ENCODE results near the gene ITLN2. TPM values are rescaled to one million over a fixed set of nuclear protein-coding genes. Genes with fewer than 3 reads are reported as not detected.

The ITLN2 gene
- total and polyA plus RNA-seq, 2 of the 8 experiments (the other 6 are each of a cell fraction or from before 2014, with no cell fraction given): 4.7 to 6.3 TPM

- TF ChIP-seq RAD21 (IDR thresholded peaks at IDR 0.05 in 1 of 2, conservative IDR thresholded peaks at IDR 0.05 in 1 of 2; ENCODE audit: low read depth in 2 of 2, low read length in 2 of 2) (peak; percentile 63 to 80), MAFK (IDR thresholded peaks at IDR 0.05; ENCODE audit: low read depth, low read length) (no peak), CTCF (IDR thresholded peaks at IDR 0.05; ENCODE audit: control extremely low read depth in 1 of 3, insufficient read depth in 1 of 3, low read depth in 1 of 3, low read length in 3 of 3) (peak; percentile 57 to 77 (median 71))
- FAIRE-seq (no peak), DNase-seq (ENCODE audit: low read depth in 1 of 2, low spot score in 2 of 2) (no peak)
- ChIA-PET POLR2A (ENCODE audit: partially characterized antibody) (interaction anchor here (1.0 to 3.8 kb wide), 11 partner anchors 10 to 135 kb away, joined by 3 to 16 read pairs (median 3); partner anchors contain the start of genes DEDD, F11R and USF1), CTCF (ENCODE audit: partially characterized antibody) (interaction anchor here (0.7 to 5.1 kb wide), 35 partner anchors 8 to 273 kb away, joined by 3 to 58 read pairs (median 5); partner anchors contain the start of genes F11R, ITLN2, KLHDC9 and TSTD1)
- Histone ChIP-seq H3K23ac (ENCODE audit: insufficient read length) (no peak overlapping the region), H3K27me3 (replicated peaks in 1 of 4; ENCODE audit: control insufficient read depth in 3 of 4, extremely low read depth in 1 of 4, insufficient read depth in 3 of 4, low read length in 3 of 4) (no peaks in the 10 kb centered on the region), H2AFZ (ENCODE audit: low read length) (no peak overlapping the region), H3K14ac (ENCODE audit: insufficient read length) (no peak overlapping the region), H4K5ac (ENCODE audit: insufficient read length, low read depth, low read length) (no peak overlapping the region), H3K18ac (ENCODE audit: extremely low read depth, low read length) (no peak overlapping the region), H3K27ac (ENCODE audit: low read depth, low read length) (no peak overlapping the region), H3K23me2 (ENCODE audit: low read depth, low read length) (no peaks in the 10 kb centered on the region), H2BK120ac (replicated peaks; ENCODE audit: low read depth, low read length) (no peak overlapping the region), H3K79me2 (ENCODE audit: control insufficient read depth in 1 of 2, insufficient read depth in 2 of 2, low read length in 2 of 2) (peaks cover 0 to 10% of the 10 kb centered on the region in 2 experiments; a peak in 3 of 4 replicates), H3K9me3 (ENCODE audit: insufficient read depth in 2 of 2, low read depth in 1 of 2, low read length in 1 of 2) (no peaks in the 10 kb centered on the region), H3K4ac (replicated peaks; ENCODE audit: insufficient read length, low read depth, low read length) (no peak overlapping the region), H4K20me1 (replicated peaks in 1 of 2; ENCODE audit: control insufficient read depth in 1 of 2, insufficient read depth in 2 of 2, low read length in 2 of 2) (peaks cover 0 to 16% of the 10 kb centered on the region in 2 experiments), H3K4me2 (ENCODE audit: insufficient read depth in 1 of 2, low read depth in 2 of 2, low read length in 2 of 2) (no peak overlapping the region), H3K4me3 (ENCODE audit: extremely low read depth in 1 of 4, insufficient read depth in 2 of 4, low read depth in 3 of 4, low read length in 4 of 4) (no peak overlapping the region), H3K56ac (replicated peaks; ENCODE audit: insufficient read length, low read depth, low read length) (no peak overlapping the region), H2BK5ac (ENCODE audit: low read depth, low read length) (no peak overlapping the region; the same call in 1 of the 2 replicates), H2AK5ac (ENCODE audit: low read depth, low read length) (no peak overlapping the region), H3K4me1 (replicated peaks in 1 of 4; ENCODE audit: control insufficient read depth in 3 of 4, insufficient read depth in 4 of 4, low read length in 3 of 4) (peaks cover 0 to 3% (median 0%) of the 10 kb centered on the region in 4 experiments; a peak in 1 of 7 replicates), H4K8ac (ENCODE audit: extremely low read depth, insufficient read depth, low read length) (no peak overlapping the region), H4K91ac (replicated peaks; ENCODE audit: insufficient read length, low read length) (no peak overlapping the region), H3K36me3 (ENCODE audit: control insufficient read depth in 2 of 4, insufficient read depth in 4 of 4, low read length in 3 of 4) (peaks cover 33 to 58% (median 38%) of the 10 kb centered on the region in 4 experiments), H3K9ac (replicated peaks in 1 of 4; ENCODE audit: extremely low read depth in 1 of 4, low read depth in 3 of 4, low read length in 3 of 4) (no peak overlapping the region), H2BK20ac (ENCODE audit: low read length) (no peak overlapping the region), H2BK12ac (ENCODE audit: low read depth, low read length) (no peak overlapping the region), H3K79me1 (ENCODE audit: low read depth, low read length) (peaks cover 4% of the 10 kb centered on the region), H2BK15ac (ENCODE audit: low read length) (no peak overlapping the region)
- WGBS, 2 experiments (ENCODE audit: extremely low coverage in 1 of 2, insufficient coverage in 1 of 2, insufficient read length in 1 of 2, insufficient replicate concordance in 2 of 2, low coverage in 1 of 2, low lambda C conversion rate in 2 of 2, missing lambda C conversion rate in 1 of 2): 78% methylated on average over 1 of the region's 1 CpG; no CpG with 5 or more reads in 1 of the 2 experiments
These were observed 42.9 kb upstream of the ITLN2 start for GRCh38 chr1:160997323-160998038.

All from H1 (cell line).